IMR-90 (cell line): ENCODE data around the gene NUMA1. TPM values are rescaled to one million over a fixed set of nuclear protein-coding genes. Genes with fewer than 3 reads are reported as not detected.

Source experiments
- ATAC-seq: fragments of 200-7000 bp; cut with Tn5 transposase; 2 replicates; pipeline ENCODE4 v1.9.1; 2020; ENCODE audit warnings: low read depth, mild to moderate bottlenecking, moderate library complexity
- BruUV-seq: library from RNA; stranded (reverse); fragments of 400-500 nt; replicated peaks from 2 replicates; lab custom pipeline; 2021; lab: Mats Ljungman, UMichigan
- CTCF ChIA-PET: fragments of 300-600 bp; formaldehyde crosslinking; extraction: SDS; loops from one replicate; lab custom pipeline; 2021; ENCODE audit warnings: antibody characterized with exemption; lab: Yijun Ruan, JAX
- POLR2A ChIA-PET: fragments of 300-600 bp; sonication (Branson Sonifier 250); formaldehyde crosslinking; loops from one replicate; lab custom pipeline; 2022; ENCODE audit warnings: antibody characterized with exemption; ENCODE audit not compliant: unreplicated experiment; lab: Charles Lee
- DNase-seq: peaks from one replicate; pipeline ENCODE4 v3.0.0; 2013
- H2AFZ ChIP-seq: replicated peaks from 2 replicates; pipeline ENCODE3; 2013; ENCODE audit warnings: low read length, mild to moderate bottlenecking; ENCODE audit not compliant: poor library complexity
- H2AK5ac ChIP-seq: 2 replicates; pipeline ENCODE4 v1.6.1; 2013; ENCODE audit warnings: low read depth, low read length, inconsistent platforms
- H2AK9ac ChIP-seq: replicated peaks from 2 replicates; pipeline ENCODE3; 2013; ENCODE audit warnings: mild to moderate bottlenecking, low read depth, low read length, moderate library complexity; ENCODE audit not compliant: poor library complexity
- H2BK120ac ChIP-seq: 2 replicates; pipeline ENCODE4 v1.6.1; 2013; ENCODE audit warnings: low read depth, low read length, inconsistent platforms
- H2BK15ac ChIP-seq: 3 replicates; pipeline ENCODE4 v1.6.1; 2013; ENCODE audit warnings: low read depth, low read length, inconsistent platforms
- H2BK20ac ChIP-seq: 2 replicates; pipeline ENCODE4 v1.6.1; 2013; ENCODE audit warnings: low read depth, mild to moderate bottlenecking, inconsistent platforms, low read length, moderate library complexity
- H2BK5ac ChIP-seq: 2 replicates; pipeline ENCODE4 v1.6.1; 2013; ENCODE audit warnings: mild to moderate bottlenecking, low read depth, low read length, inconsistent platforms; ENCODE audit not compliant: poor library complexity, severe bottlenecking
- H3K14ac ChIP-seq: replicated peaks from 2 replicates; pipeline ENCODE4 v1.6.1; 2013; ENCODE audit warnings: low read depth, low read length, inconsistent platforms
- H3K18ac ChIP-seq: 2 replicates; pipeline ENCODE4 v1.6.1; 2013; ENCODE audit warnings: low read depth, low read length, control low read depth
- H3K23ac ChIP-seq: 2 replicates; pipeline ENCODE4 v1.6.1; 2013; ENCODE audit warnings: low read depth, low read length, inconsistent platforms
- H3K27ac ChIP-seq: 2 replicates; pipeline ENCODE4 v1.5.1; 2013; ENCODE audit warnings: mild to moderate bottlenecking, control low read depth, low read length; ENCODE audit not compliant: insufficient read depth
- H3K27me3 ChIP-seq: 2 replicates; pipeline ENCODE4 v1.6.1; 2013; ENCODE audit warnings: low read length; ENCODE audit not compliant: control insufficient read depth, insufficient read depth
- H3K36me3 ChIP-seq: 2 replicates; pipeline ENCODE4 v1.6.1; 2013; ENCODE audit warnings: low read length, mixed read lengths; ENCODE audit not compliant: control insufficient read depth, insufficient read depth
- H3K4ac ChIP-seq: 2 replicates; pipeline ENCODE4 v1.6.1; 2013; ENCODE audit warnings: low read depth, low read length, inconsistent platforms
- H3K4me1 ChIP-seq: 2 replicates; pipeline ENCODE4 v1.6.1; 2013; ENCODE audit warnings: low read length, mixed read lengths; ENCODE audit not compliant: control insufficient read depth, insufficient read depth
- H3K4me2 ChIP-seq: 2 replicates; pipeline ENCODE4 v1.6.1; 2013; ENCODE audit warnings: low read depth, mild to moderate bottlenecking, control low read depth, low read length, moderate library complexity
- H3K4me3 ChIP-seq: 2 replicates; pipeline ENCODE4 v1.5.1; 2013; ENCODE audit warnings: low read depth, mild to moderate bottlenecking, control low read depth, low read length, moderate library complexity; ENCODE audit not compliant: insufficient read depth
- H3K56ac ChIP-seq: 2 replicates; pipeline ENCODE4 v1.6.1; 2013; ENCODE audit warnings: low read length, inconsistent platforms; ENCODE audit not compliant: insufficient read depth; ENCODE audit errors: extremely low read depth
- H3K79me1 ChIP-seq, 2 experiments: 2 replicates each; pipeline ENCODE4 v1.6.1; 2013; ENCODE audit warnings: low read length in 2 of 2, inconsistent platforms in 1 of 2, low read depth in 1 of 2
- H3K9ac ChIP-seq: 2 replicates; pipeline ENCODE4 v1.6.1; 2013; ENCODE audit warnings: low read depth, low read length, control low read depth
- H3K9me1 ChIP-seq: 2 replicates; pipeline ENCODE4 v1.6.1; 2013; ENCODE audit warnings: low read length, inconsistent platforms; ENCODE audit not compliant: insufficient read depth
- H3K9me3 ChIP-seq: 2 replicates; pipeline ENCODE4 v1.6.1; 2013; ENCODE audit warnings: low read length; ENCODE audit not compliant: control insufficient read depth, insufficient read depth
- H4K20me1 ChIP-seq: 2 replicates; pipeline ENCODE4 v1.6.1; 2013; ENCODE audit warnings: low read length, inconsistent platforms; ENCODE audit not compliant: insufficient read depth
- H4K5ac ChIP-seq: 2 replicates; pipeline ENCODE4 v1.6.1; 2013; ENCODE audit warnings: mild to moderate bottlenecking, low read depth, low read length, control low read depth
- H4K8ac ChIP-seq, 2 experiments: 2 replicates each; pipeline ENCODE4 v1.6.1; 2013; ENCODE audit warnings: low read depth in 2 of 2, low read length in 2 of 2, control low read depth in 1 of 2, inconsistent platforms in 1 of 2
- H4K91ac ChIP-seq: 2 replicates; pipeline ENCODE4 v1.6.1; 2013; ENCODE audit warnings: low read depth, low read length, inconsistent platforms; ENCODE audit not compliant: insufficient read depth
- BHLHE40 ChIP-seq: fragments of 150-350 bp; IDR thresholded peaks from 2 replicates; pipeline ENCODE4 v1.6.1; 2016; ENCODE audit warnings: mild to moderate bottlenecking, low read depth, low read length
- CEBPB ChIP-seq: IDR thresholded peaks from 2 replicates; pipeline ENCODE4 v1.6.1; 2012; ENCODE audit warnings: low read depth, low read length, improper control_type of control experiment
- CHD1 ChIP-seq: IDR thresholded peaks from 2 replicates; pipeline ENCODE4 v1.6.1; 2012; ENCODE audit warnings: low read depth, low read length, improper control_type of control experiment
- FOS ChIP-seq: fragments of 150-350 bp; IDR thresholded peaks from 2 replicates; pipeline ENCODE4 v1.6.1; 2016; ENCODE audit warnings: low read depth, low read length
- MAFK ChIP-seq: IDR thresholded peaks from 2 replicates; pipeline ENCODE4 v1.6.1; 2012; ENCODE audit warnings: low read depth, low read length, improper control_type of control experiment
- MAZ ChIP-seq: IDR thresholded peaks from 2 replicates; pipeline ENCODE4 v1.6.1; 2012; ENCODE audit warnings: low read depth, mild to moderate bottlenecking, low read length, improper control_type of control experiment, moderate library complexity, borderline replicate concordance
- MXI1 ChIP-seq: IDR thresholded peaks from 2 replicates; pipeline ENCODE4 v1.6.1; 2012; ENCODE audit warnings: low read depth, mild to moderate bottlenecking, low read length, moderate library complexity, borderline replicate concordance
- NFE2L2 ChIP-seq: fragments of 150-350 bp; IDR thresholded peaks from 2 replicates; pipeline ENCODE4 v1.6.1; 2016; ENCODE audit warnings: low read depth, mild to moderate bottlenecking, low read length
- POLR2A ChIP-seq: IDR thresholded peaks from 2 replicates; pipeline ENCODE4 v1.6.1; 2012; ENCODE audit warnings: mild to moderate bottlenecking, low read depth, low read length
- RAD21 ChIP-seq: IDR thresholded peaks from 2 replicates; pipeline ENCODE4 v1.6.1; 2012; ENCODE audit warnings: low read length, improper control_type of control experiment
- RCOR1 ChIP-seq: IDR thresholded peaks from 2 replicates; pipeline ENCODE4 v1.6.1; 2012; ENCODE audit warnings: mild to moderate bottlenecking, low read length, improper control_type of control experiment; ENCODE audit not compliant: insufficient replicate concordance
- RFX5 ChIP-seq: IDR thresholded peaks from 2 replicates; pipeline ENCODE4 v1.8.0; 2012; ENCODE audit warnings: low read depth, mild to moderate bottlenecking, low read length, moderate library complexity
- SMC3 ChIP-seq: fragments of 150-350 bp; IDR thresholded peaks from 2 replicates; pipeline ENCODE4 v1.6.1; 2016; ENCODE audit warnings: low read depth, mild to moderate bottlenecking, antibody characterized with exemption, low read length, moderate library complexity
- WGBS, 2 experiments: methylation state at CpG; one replicate each; pipeline versions ENCODE4 v1.1.5 to v1.1.7; 2013; ENCODE audit warnings: missing lambda C conversion rate in 2 of 2; ENCODE audit not compliant: insufficient read length in 1 of 2; ENCODE audit errors: extremely low coverage in 2 of 2; 5-methylcytosine and 5-hydroxymethylcytosine counted together
- dilution Hi-C: fragments of 300-500 bp; cut with HindIII; formaldehyde crosslinking; loops from one replicate; pipeline ENCODE4 v1.14.3; 2018; ENCODE audit warnings: low sequenced_read_pairs; ENCODE audit not compliant: unreplicated experiment
- in situ Hi-C: fragments of 300-500 bp; cut with MboI; formaldehyde crosslinking; loops from 3 replicates; pipeline ENCODE4 v1.14.3; 2019; ENCODE audit warnings: low sequenced_read_pairs, inconsistent platforms, mixed read lengths
- intact Hi-C: fragments of 100-400 bp; cut with micrococcal nuclease; formaldehyde crosslinking; loops from 2 replicates; pipeline ENCODE4 v1.10.0; 2022
- polyA plus RNA-seq, 3 experiments: library from polyadenylated mRNA; depleted of rRNA; stranded (reverse); fragments of >200 nt; gene quantifications; 2 replicates each; pipeline ENCODE4 v1.2.3, GENCODE V29; 2012; ENCODE audit warnings: low replicate concordance in 1 of 3
- total RNA-seq: library from RNA; depleted of rRNA; stranded (reverse); fragments of >200 nt; gene quantifications from 2 replicates; pipeline ENCODE4 v1.2.3, GENCODE V29; 2012
- TF ChIP-seq, protein P1 (sequence below): fragments of 150-350 bp; IDR thresholded peaks from 2 replicates; pipeline ENCODE4 v1.6.1; 2017; ENCODE audit warnings: mild to moderate bottlenecking, antibody characterized with exemption, low read length, low read depth

NUMA1 gene
- total and polyA plus RNA-seq, 2 of the 4 experiments (the other 2 are of a cell fraction), result 61.7 to 97.0 TPM

- Histone ChIP-seq H3K56ac (peak overlapping the region; percentile 45), H3K27ac (peak overlapping the region; percentile 59), H2BK15ac (peak overlapping the region; percentile 37; the same call in 1 of the 3 replicates), H3K18ac (peak overlapping the region; percentile 14; the same call in 1 of the 2 replicates), H3K9ac (peak overlapping the region; percentile 17; the same call in 1 of the 2 replicates), H3K23ac (peak overlapping the region; percentile 65; the same call in 1 of the 2 replicates), H3K9me1 (peaks cover 39% of the 10 kb centered on the region), H3K14ac (peak overlapping the region; percentile 99), H2BK5ac (peak overlapping the region; percentile 75), H3K4me3 (peak overlapping the region; percentile 26), H3K36me3 (peaks cover 14% of the 10 kb centered on the region), H2AFZ (peak overlapping the region; percentile 95), H3K79me1 (peaks cover 34 to 50% of the 10 kb centered on the region in 2 experiments), H4K20me1 (no peaks in the 10 kb centered on the region; the same call in 1 of the 2 replicates), H2BK120ac (peak overlapping the region; percentile 74), H2AK9ac (peak overlapping the region; percentile 99), H4K91ac (peak overlapping the region; percentile 83), H2BK20ac (peak overlapping the region; percentile 36; the same call in 1 of the 2 replicates), H2AK5ac (peak overlapping the region; percentile 96), H3K9me3 (no peaks in the 10 kb centered on the region), H4K8ac (peak overlapping the region; percentile 77 to 100), H3K27me3 (no peaks in the 10 kb centered on the region), H4K5ac (peak overlapping the region; percentile 94), H3K4me2 (peak overlapping the region; percentile 63), H3K4ac (peak overlapping the region; percentile 98), H3K4me1 (peaks cover 10% of the 10 kb centered on the region)
- ChIA-PET CTCF (interaction anchor here (0.6 kb wide), 1 partner anchor 70 kb away, joined by 3 read pairs; no protein-coding TSS in a partner anchor), POLR2A (no interaction called here)
- intact Hi-C loops, result loop anchor here (1.0 to 5.0 kb wide), 3 partner anchors 79 to 331 kb away; partner anchors contain the start of gene CLPB
- BruUV-seq, result no TSS peak
- DNase-seq (no peak), ATAC-seq (no peak)
- dilution Hi-C loops, result no loop called here
- no peak for TF ChIP-seq POLR2A
- no peak for TF ChIP-seq RCOR1
- no peak for TF ChIP-seq RAD21
- TF ChIP-seq RFX5, result no peak
- TF ChIP-seq BHLHE40, result no peak
- no peak for TF ChIP-seq MXI1
- TF ChIP-seq SMC3, result no peak
- no peak for TF ChIP-seq FOS
- TF ChIP-seq CEBPB, result no peak
- TF ChIP-seq MAFK, result no peak
- TF ChIP-seq NFE2L2, result no peak
- TF ChIP-seq, protein P1, sequence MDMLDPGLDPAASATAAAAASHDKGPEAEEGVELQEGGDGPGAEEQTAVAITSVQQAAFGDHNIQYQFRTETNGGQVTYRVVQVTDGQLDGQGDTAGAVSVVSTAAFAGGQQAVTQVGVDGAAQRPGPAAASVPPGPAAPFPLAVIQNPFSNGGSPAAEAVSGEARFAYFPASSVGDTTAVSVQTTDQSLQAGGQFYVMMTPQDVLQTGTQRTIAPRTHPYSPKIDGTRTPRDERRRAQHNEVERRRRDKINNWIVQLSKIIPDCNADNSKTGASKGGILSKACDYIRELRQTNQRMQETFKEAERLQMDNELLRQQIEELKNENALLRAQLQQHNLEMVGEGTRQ, result no peak
- no peak for TF ChIP-seq CHD1
- no peak for TF ChIP-seq MAZ
- in situ Hi-C loops, result no loop called here
- WGBS, 2 experiments, result 70% methylated on average over 2 of the region's 11 CpGs; no CpG with 5 or more reads in 1 of the 2 experiments
These were observed 23.4 kb upstream of the NUMA1 start for GRCh38 chr11:72103754-72104167.
